ENCODE data around the gene ARFGAP1. TPM values are rescaled to one million over a fixed set of nuclear protein-coding genes. Genes with fewer than 3 reads are reported as not detected.

Gene ARFGAP1
- total and polyA plus RNA-seq, 2 experiments from 2014 or later: 41.5 to 95.5 TPM

DNA sequence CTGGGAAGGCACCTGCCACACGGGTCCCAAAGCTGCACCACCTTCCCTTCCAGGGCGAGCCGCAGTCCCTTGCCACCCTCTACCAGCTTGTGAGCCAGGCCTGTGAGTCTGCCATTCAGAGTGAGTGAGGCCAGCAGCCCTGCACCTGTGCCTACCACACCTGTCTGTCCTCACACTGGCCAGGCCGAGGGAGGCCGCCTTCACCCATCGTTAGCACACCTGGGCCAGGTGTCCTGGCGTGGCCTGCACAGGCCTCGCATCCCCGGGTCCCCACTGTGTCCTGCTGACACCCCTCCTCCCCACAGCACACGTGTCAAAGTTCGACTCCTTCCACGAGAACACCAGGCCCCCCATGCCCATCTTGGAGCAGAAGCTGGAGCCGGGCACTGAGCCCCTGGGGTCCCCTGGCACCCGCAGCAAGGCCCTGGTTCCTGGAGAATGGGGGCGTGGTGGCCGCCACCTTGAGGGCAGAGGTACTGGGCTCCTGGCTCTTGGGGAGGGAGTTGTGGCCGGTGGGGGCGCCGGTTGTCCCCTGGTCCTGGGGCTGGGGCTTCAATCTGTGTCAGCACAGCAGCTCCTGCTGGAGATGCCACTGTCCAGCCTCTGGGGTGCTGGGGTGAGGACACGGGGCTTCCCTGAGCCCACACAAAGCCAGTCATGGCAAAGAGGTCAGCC is 55.5 kb downstream of the ARFGAP1 start:
- H3K4me2 ChIP-seq: no peak overlapping the region
- H3K9me2 ChIP-seq (ENCODE audit: insufficient read depth): no peaks in the 10 kb centered on the region
- DNase-seq (ENCODE audit: low spot score) (no peak), ATAC-seq (peak; percentile 25)
- TF ChIP-seq, protein P1, sequence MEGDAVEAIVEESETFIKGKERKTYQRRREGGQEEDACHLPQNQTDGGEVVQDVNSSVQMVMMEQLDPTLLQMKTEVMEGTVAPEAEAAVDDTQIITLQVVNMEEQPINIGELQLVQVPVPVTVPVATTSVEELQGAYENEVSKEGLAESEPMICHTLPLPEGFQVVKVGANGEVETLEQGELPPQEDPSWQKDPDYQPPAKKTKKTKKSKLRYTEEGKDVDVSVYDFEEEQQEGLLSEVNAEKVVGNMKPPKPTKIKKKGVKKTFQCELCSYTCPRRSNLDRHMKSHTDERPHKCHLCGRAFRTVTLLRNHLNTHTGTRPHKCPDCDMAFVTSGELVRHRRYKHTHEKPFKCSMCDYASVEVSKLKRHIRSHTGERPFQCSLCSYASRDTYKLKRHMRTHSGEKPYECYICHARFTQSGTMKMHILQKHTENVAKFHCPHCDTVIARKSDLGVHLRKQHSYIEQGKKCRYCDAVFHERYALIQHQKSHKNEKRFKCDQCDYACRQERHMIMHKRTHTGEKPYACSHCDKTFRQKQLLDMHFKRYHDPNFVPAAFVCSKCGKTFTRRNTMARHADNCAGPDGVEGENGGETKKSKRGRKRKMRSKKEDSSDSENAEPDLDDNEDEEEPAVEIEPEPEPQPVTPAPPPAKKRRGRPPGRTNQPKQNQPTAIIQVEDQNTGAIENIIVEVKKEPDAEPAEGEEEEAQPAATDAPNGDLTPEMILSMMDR (conservative IDR thresholded peaks at IDR 0.05; ENCODE audit: low read depth in 2 of 2): no peak; a peak in 1 of 4 replicates
- TF ChIP-seq, protein P2, sequence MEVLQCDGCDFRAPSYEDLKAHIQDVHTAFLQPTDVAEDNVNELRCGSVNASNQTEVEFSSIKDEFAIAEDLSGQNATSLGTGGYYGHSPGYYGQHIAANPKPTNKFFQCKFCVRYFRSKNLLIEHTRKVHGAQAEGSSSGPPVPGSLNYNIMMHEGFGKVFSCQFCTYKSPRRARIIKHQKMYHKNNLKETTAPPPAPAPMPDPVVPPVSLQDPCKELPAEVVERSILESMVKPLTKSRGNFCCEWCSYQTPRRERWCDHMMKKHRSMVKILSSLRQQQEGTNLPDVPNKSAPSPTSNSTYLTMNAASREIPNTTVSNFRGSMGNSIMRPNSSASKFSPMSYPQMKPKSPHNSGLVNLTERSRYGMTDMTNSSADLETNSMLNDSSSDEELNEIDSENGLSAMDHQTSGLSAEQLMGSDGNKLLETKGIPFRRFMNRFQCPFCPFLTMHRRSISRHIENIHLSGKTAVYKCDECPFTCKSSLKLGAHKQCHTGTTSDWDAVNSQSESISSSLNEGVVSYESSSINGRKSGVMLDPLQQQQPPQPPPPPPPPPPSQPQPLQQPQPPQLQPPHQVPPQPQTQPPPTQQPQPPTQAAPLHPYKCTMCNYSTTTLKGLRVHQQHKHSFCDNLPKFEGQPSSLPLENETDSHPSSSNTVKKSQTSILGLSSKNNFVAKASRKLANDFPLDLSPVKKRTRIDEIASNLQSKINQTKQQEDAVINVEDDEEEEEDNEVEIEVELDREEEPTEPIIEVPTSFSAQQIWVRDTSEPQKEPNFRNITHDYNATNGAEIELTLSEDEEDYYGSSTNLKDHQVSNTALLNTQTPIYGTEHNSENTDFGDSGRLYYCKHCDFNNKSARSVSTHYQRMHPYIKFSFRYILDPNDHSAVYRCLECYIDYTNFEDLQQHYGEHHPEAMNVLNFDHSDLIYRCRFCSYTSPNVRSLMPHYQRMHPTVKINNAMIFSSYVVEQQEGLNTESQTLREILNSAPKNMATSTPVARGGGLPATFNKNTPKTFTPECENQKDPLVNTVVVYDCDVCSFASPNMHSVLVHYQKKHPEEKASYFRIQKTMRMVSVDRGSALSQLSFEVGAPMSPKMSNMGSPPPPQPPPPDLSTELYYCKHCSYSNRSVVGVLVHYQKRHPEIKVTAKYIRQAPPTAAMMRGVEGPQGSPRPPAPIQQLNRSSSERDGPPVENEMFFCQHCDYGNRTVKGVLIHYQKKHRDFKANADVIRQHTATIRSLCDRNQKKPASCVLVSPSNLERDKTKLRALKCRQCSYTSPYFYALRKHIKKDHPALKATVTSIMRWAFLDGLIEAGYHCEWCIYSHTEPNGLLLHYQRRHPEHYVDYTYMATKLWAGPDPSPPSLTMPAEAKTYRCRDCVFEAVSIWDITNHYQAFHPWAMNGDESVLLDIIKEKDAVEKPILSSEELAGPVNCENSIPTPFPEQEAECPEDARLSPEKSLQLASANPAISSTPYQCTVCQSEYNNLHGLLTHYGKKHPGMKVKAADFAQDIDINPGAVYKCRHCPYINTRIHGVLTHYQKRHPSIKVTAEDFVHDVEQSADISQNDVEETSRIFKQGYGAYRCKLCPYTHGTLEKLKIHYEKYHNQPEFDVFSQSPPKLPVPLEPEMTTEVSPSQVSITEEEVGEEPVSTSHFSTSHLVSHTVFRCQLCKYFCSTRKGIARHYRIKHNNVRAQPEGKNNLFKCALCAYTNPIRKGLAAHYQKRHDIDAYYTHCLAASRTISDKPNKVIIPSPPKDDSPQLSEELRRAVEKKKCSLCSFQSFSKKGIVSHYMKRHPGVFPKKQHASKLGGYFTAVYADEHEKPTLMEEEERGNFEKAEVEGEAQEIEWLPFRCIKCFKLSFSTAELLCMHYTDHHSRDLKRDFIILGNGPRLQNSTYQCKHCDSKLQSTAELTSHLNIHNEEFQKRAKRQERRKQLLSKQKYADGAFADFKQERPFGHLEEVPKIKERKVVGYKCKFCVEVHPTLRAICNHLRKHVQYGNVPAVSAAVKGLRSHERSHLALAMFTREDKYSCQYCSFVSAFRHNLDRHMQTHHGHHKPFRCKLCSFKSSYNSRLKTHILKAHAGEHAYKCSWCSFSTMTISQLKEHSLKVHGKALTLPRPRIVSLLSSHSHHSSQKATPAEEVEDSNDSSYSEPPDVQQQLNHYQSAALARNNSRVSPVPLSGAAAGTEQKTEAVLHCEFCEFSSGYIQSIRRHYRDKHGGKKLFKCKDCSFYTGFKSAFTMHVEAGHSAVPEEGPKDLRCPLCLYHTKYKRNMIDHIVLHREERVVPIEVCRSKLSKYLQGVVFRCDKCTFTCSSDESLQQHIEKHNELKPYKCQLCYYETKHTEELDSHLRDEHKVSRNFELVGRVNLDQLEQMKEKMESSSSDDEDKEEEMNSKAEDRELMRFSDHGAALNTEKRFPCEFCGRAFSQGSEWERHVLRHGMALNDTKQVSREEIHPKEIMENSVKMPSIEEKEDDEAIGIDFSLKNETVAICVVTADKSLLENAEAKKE (CRISPR knock-in tag; IDR thresholded peaks at IDR 0.05): no peak
- TF ChIP-seq, protein P3, sequence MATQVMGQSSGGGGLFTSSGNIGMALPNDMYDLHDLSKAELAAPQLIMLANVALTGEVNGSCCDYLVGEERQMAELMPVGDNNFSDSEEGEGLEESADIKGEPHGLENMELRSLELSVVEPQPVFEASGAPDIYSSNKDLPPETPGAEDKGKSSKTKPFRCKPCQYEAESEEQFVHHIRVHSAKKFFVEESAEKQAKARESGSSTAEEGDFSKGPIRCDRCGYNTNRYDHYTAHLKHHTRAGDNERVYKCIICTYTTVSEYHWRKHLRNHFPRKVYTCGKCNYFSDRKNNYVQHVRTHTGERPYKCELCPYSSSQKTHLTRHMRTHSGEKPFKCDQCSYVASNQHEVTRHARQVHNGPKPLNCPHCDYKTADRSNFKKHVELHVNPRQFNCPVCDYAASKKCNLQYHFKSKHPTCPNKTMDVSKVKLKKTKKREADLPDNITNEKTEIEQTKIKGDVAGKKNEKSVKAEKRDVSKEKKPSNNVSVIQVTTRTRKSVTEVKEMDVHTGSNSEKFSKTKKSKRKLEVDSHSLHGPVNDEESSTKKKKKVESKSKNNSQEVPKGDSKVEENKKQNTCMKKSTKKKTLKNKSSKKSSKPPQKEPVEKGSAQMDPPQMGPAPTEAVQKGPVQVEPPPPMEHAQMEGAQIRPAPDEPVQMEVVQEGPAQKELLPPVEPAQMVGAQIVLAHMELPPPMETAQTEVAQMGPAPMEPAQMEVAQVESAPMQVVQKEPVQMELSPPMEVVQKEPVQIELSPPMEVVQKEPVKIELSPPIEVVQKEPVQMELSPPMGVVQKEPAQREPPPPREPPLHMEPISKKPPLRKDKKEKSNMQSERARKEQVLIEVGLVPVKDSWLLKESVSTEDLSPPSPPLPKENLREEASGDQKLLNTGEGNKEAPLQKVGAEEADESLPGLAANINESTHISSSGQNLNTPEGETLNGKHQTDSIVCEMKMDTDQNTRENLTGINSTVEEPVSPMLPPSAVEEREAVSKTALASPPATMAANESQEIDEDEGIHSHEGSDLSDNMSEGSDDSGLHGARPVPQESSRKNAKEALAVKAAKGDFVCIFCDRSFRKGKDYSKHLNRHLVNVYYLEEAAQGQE (IDR thresholded peaks at IDR 0.05; ENCODE audit: unreplicated experiment): peak; percentile 10
- TF ChIP-seq EZH2phosphoT487 (IDR thresholded peaks at IDR 0.05; ENCODE audit: unreplicated experiment) (no peak), CREB1 (CRISPR knock-in tag; IDR thresholded peaks at IDR 0.05; ENCODE audit: low read depth) (no peak)
- H3K36me3 ChIP-seq (ENCODE audit: insufficient read depth): no peaks in the 10 kb centered on the region
- H3K27ac ChIP-seq (ENCODE audit: low read depth): no peak overlapping the region
- no peaks in the 10 kb centered on the region for H3K27me3 ChIP-seq (ENCODE audit: insufficient read depth)
- Mint-ChIP-seq H3K4me1 (peaks cover 5% of the 10 kb centered on the region), H3K36me3 (ENCODE audit: low read depth) (peaks cover 9% of the 10 kb centered on the region), H3K4me3 (no peak overlapping the region), H3K9me3 (peaks cover 9% of the 10 kb centered on the region), H3K27ac (no peak overlapping the region), H3K27me3 (ENCODE audit: insufficient read depth, low read depth, poor library complexity) (peaks cover 13% of the 10 kb centered on the region)
- H3K79me2 ChIP-seq (replicated peaks; ENCODE audit: insufficient read depth): no peaks in the 10 kb centered on the region
- H2AFZ ChIP-seq: no peak overlapping the region
- no peaks in the 10 kb centered on the region for H4K20me1 ChIP-seq (replicated peaks; ENCODE audit: insufficient read depth)
- no peaks in the 10 kb centered on the region; the same call in 1 of the 2 replicates for H3K4me1 ChIP-seq (ENCODE audit: insufficient read depth)
- no peak overlapping the region for H3K4me3 ChIP-seq
- H3F3A ChIP-seq (replicated peaks; ENCODE audit: low read depth): no peaks in the 10 kb centered on the region
